H9 (cell line): ENCODE measurements around the gene C3orf20. TPM values are rescaled to one million over a fixed set of nuclear protein-coding genes. Genes with fewer than 3 reads are reported as not detected.

Experiments
- DNase-seq: peaks from one replicate; pipeline ENCODE4 v3.0.0-alpha.2; 2017
- H2AFZ ChIP-seq: one replicate; pipeline ENCODE4 v1.6.1; 2013; ENCODE audit warnings: mild to moderate bottlenecking, low read length, control low read depth, moderate library complexity
- H2AK5ac ChIP-seq: 2 replicates; pipeline ENCODE4 v1.6.1; 2013; ENCODE audit warnings: low read length, control low read depth, mixed read lengths; ENCODE audit not compliant: insufficient read length
- H2BK120ac ChIP-seq: one replicate; pipeline ENCODE4 v1.6.1; 2013; ENCODE audit warnings: low read depth, mild to moderate bottlenecking, low read length, control low read depth, inconsistent platforms; ENCODE audit not compliant: poor library complexity, severe bottlenecking
- H2BK12ac ChIP-seq: 2 replicates; pipeline ENCODE4 v1.6.1; 2013; ENCODE audit warnings: low read length, control low read depth, mixed read lengths, low read depth; ENCODE audit not compliant: insufficient read length
- H2BK15ac ChIP-seq: 2 replicates; pipeline ENCODE4 v1.6.1; 2013; ENCODE audit warnings: low read depth, low read length, control low read depth
- H2BK20ac ChIP-seq: one replicate; pipeline ENCODE4 v1.6.1; 2013; ENCODE audit warnings: low read depth, mild to moderate bottlenecking, low read length, control low read depth, inconsistent platforms; ENCODE audit not compliant: poor library complexity, severe bottlenecking
- H2BK5ac ChIP-seq: 2 replicates; pipeline ENCODE4 v1.6.1; 2013; ENCODE audit warnings: low read length, control low read depth, mixed read lengths; ENCODE audit not compliant: insufficient read length
- H3K14ac ChIP-seq: 2 replicates; pipeline ENCODE4 v1.6.1; 2013; ENCODE audit warnings: low read length, control low read depth; ENCODE audit not compliant: insufficient read depth
- H3K18ac ChIP-seq: 2 replicates; pipeline ENCODE4 v1.6.1; 2013; ENCODE audit warnings: low read depth, mild to moderate bottlenecking, mixed read lengths, low read length, control low read depth; ENCODE audit not compliant: insufficient read length
- H3K23ac ChIP-seq: 2 replicates; pipeline ENCODE4 v1.6.1; 2013; ENCODE audit warnings: low read length, control low read depth, mixed read lengths, low read depth; ENCODE audit not compliant: insufficient read length
- H3K23me2 ChIP-seq: 2 replicates; pipeline ENCODE4 v1.6.1; 2013; ENCODE audit warnings: low read depth, mild to moderate bottlenecking, mixed read lengths, low read length, control low read depth; ENCODE audit not compliant: insufficient read length, poor library complexity, severe bottlenecking
- H3K27ac ChIP-seq: 2 replicates; pipeline ENCODE4 v1.5.1; 2013; ENCODE audit warnings: low read length, control low read depth, mixed read lengths, low read depth; ENCODE audit not compliant: insufficient read length
- H3K27me3 ChIP-seq: 2 replicates; pipeline ENCODE4 v1.6.1; 2013; ENCODE audit warnings: low read length, control low read depth, inconsistent platforms; ENCODE audit not compliant: insufficient read depth
- H3K4ac ChIP-seq: 2 replicates; pipeline ENCODE4 v1.6.1; 2013; ENCODE audit warnings: low read depth, mild to moderate bottlenecking, control low read depth, inconsistent platforms, low read length, moderate library complexity
- H3K4me1 ChIP-seq: 2 replicates; pipeline ENCODE4 v1.6.1; 2013; ENCODE audit warnings: low read length, control low read depth, inconsistent platforms; ENCODE audit not compliant: insufficient read depth
- H3K4me2 ChIP-seq: 2 replicates; pipeline ENCODE4 v1.6.1; 2013; ENCODE audit warnings: low read length, control low read depth, mixed read lengths; ENCODE audit not compliant: insufficient read length, insufficient read depth
- H3K56ac ChIP-seq: 2 replicates; pipeline ENCODE4 v1.6.1; 2013; ENCODE audit warnings: low read depth, mild to moderate bottlenecking, mixed read lengths, low read length, control low read depth; ENCODE audit not compliant: insufficient read length
- H3K79me1 ChIP-seq: 2 replicates; pipeline ENCODE4 v1.6.1; 2013; ENCODE audit warnings: low read depth, mild to moderate bottlenecking, moderate library complexity, low read length, control low read depth, inconsistent platforms; ENCODE audit not compliant: insufficient read depth, poor library complexity, severe bottlenecking
- H3K79me2 ChIP-seq: 2 replicates; pipeline ENCODE4 v1.6.1; 2013; ENCODE audit warnings: low read length, control low read depth, inconsistent platforms; ENCODE audit not compliant: insufficient read depth
- H3K9ac ChIP-seq: 2 replicates; pipeline ENCODE4 v1.6.1; 2013; ENCODE audit warnings: low read length, control low read depth, mixed read lengths; ENCODE audit not compliant: insufficient read length; ENCODE audit errors: extremely low read depth
- H3K9me3 ChIP-seq: one replicate; pipeline ENCODE4 v1.6.1; 2013; ENCODE audit warnings: low read depth, low read length, inconsistent platforms; ENCODE audit not compliant: control insufficient read depth
- H3T11ph ChIP-seq: one replicate; pipeline ENCODE4 v1.6.1; 2013; ENCODE audit warnings: mild to moderate bottlenecking, low read length, control low read depth, inconsistent platforms
- H4K20me1 ChIP-seq: one replicate; pipeline ENCODE4 v1.6.1; 2013; ENCODE audit not compliant: control insufficient read depth, insufficient read length, insufficient read depth
- H4K5ac ChIP-seq: 2 replicates; pipeline ENCODE4 v1.6.1; 2013; ENCODE audit warnings: low read depth, mild to moderate bottlenecking, mixed read lengths, low read length, control low read depth; ENCODE audit not compliant: insufficient read length
- H4K8ac ChIP-seq: replicated peaks from 2 replicates; pipeline ENCODE4 v1.6.1; 2013; ENCODE audit warnings: low read length, control low read depth, mixed read lengths, low read depth; ENCODE audit not compliant: insufficient read length
- H4K91ac ChIP-seq: 2 replicates; pipeline ENCODE4 v1.6.1; 2013; ENCODE audit warnings: low read depth, mild to moderate bottlenecking, moderate library complexity, mixed read lengths, low read length, control low read depth; ENCODE audit not compliant: insufficient read length
- H3K27ac Mint-ChIP-seq, 3 experiments: 2 replicates in 2 of 3; 3 replicates in 1 of 3; pipeline ENCODE4 v1.8.0; 2020 to 2021; ENCODE audit warnings: mixed read lengths in 3 of 3, mild to moderate bottlenecking in 1 of 3, moderate library complexity in 1 of 3
- H3K27me3 Mint-ChIP-seq: 2 replicates; pipeline ENCODE4 v1.8.0; 2021; ENCODE audit warnings: low read depth, mild to moderate bottlenecking, moderate library complexity, mixed read lengths
- H3K36me3 Mint-ChIP-seq, 3 experiments: 2 replicates in 2 of 3; 3 replicates in 1 of 3; pipeline ENCODE4 v1.8.0; 2020 to 2021; ENCODE audit warnings: low read depth in 3 of 3, mixed read lengths in 3 of 3; ENCODE audit not compliant: insufficient read depth in 1 of 3
- H3K4me1 Mint-ChIP-seq, 2 experiments: 2 replicates each; pipeline ENCODE4 v1.8.0; 2020; ENCODE audit warnings: mixed read lengths in 2 of 2
- H3K4me3 Mint-ChIP-seq, 2 experiments: 2 replicates in 1 of 2; 3 replicates in 1 of 2; pipeline ENCODE4 v1.8.0; 2020 to 2021; ENCODE audit warnings: mild to moderate bottlenecking in 2 of 2, mixed read lengths in 2 of 2, moderate library complexity in 1 of 2
- H3K9me3 Mint-ChIP-seq, 2 experiments: 2 replicates in 1 of 2; 3 replicates in 1 of 2; pipeline ENCODE4 v1.8.0; 2020; ENCODE audit warnings: mild to moderate bottlenecking in 2 of 2, mixed read lengths in 2 of 2, moderate library complexity in 1 of 2
- WGBS: extraction: QIAGEN DNeasy Blood & Tissue Kit; methylation state at CpG from one replicate; pipeline ENCODE4 v1.1.7; 2013; ENCODE audit warnings: missing lambda C conversion rate, low lambda C conversion rate, mixed read lengths; ENCODE audit not compliant: insufficient read length; ENCODE audit errors: extremely low coverage; 5-methylcytosine and 5-hydroxymethylcytosine counted together
- total RNA-seq: library from RNA; stranded (reverse); gene quantifications from 2 replicates; pipeline ENCODE4 v1.2.1, GENCODE V29; 2021
- TF ChIP-seq, protein P1 (sequence below): fragments of 200-600 bp; sonication (generic); conservative IDR thresholded peaks from 3 replicates; pipeline ENCODE4 v1.8.0; 2021; ENCODE audit warnings: antibody characterized with exemption, mild to moderate bottlenecking

C3orf20 gene
- total RNA-seq, 1 experiment from 2014 or later, result not detected

- no peak overlapping the region for H3K4me2 ChIP-seq
- H3K4me1 Mint-ChIP-seq, result peaks cover 15 to 26% of the 10 kb centered on the region in 2 experiments
These were observed 141.4 kb downstream of the C3orf20 start for GRCh38 chr3:14816359-14816758.

More at GRCh38 chr3:14816359-14816758, 141.4 kb downstream of the C3orf20 start:
- H3K14ac ChIP-seq, result no peak overlapping the region
- no peak overlapping the region for H3K18ac ChIP-seq
- no peaks in the 10 kb centered on the region; the same call in 1 of the 2 replicates for H3K4me1 ChIP-seq
- no peak overlapping the region for H2BK15ac ChIP-seq
- H3K9me3 ChIP-seq, result no peaks in the 10 kb centered on the region
- no peak overlapping the region for H2BK20ac ChIP-seq
- no peak overlapping the region for H3T11ph ChIP-seq
- Mint-ChIP-seq H3K36me3 (peaks cover 6 to 16% (median 10%) of the 10 kb centered on the region in 3 experiments; a peak in 6 of 7 replicates), H3K4me3 (no peak overlapping the region), H3K9me3 (no peaks in the 10 kb centered on the region), H3K27ac (no peak overlapping the region), H3K27me3 (peaks cover 34% of the 10 kb centered on the region)
- H3K23me2 ChIP-seq, result no peaks in the 10 kb centered on the region
- TF ChIP-seq, protein P1, sequence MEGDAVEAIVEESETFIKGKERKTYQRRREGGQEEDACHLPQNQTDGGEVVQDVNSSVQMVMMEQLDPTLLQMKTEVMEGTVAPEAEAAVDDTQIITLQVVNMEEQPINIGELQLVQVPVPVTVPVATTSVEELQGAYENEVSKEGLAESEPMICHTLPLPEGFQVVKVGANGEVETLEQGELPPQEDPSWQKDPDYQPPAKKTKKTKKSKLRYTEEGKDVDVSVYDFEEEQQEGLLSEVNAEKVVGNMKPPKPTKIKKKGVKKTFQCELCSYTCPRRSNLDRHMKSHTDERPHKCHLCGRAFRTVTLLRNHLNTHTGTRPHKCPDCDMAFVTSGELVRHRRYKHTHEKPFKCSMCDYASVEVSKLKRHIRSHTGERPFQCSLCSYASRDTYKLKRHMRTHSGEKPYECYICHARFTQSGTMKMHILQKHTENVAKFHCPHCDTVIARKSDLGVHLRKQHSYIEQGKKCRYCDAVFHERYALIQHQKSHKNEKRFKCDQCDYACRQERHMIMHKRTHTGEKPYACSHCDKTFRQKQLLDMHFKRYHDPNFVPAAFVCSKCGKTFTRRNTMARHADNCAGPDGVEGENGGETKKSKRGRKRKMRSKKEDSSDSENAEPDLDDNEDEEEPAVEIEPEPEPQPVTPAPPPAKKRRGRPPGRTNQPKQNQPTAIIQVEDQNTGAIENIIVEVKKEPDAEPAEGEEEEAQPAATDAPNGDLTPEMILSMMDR, result no peak
- no peak overlapping the region for H3K9ac ChIP-seq
- H3K4ac ChIP-seq, result no peak overlapping the region
- H2BK12ac ChIP-seq, result no peak overlapping the region
- DNase-seq, result no peak
- H4K20me1 ChIP-seq, result no peaks in the 10 kb centered on the region
- H3K27me3 ChIP-seq, result peaks cover 2% of the 10 kb centered on the region; the same call in 1 of the 2 replicates
- H2AK5ac ChIP-seq, result no peak overlapping the region
- no CpG with 5 or more reads among the region's 3 CpGs for WGBS
- no peak overlapping the region for H3K56ac ChIP-seq
- H4K91ac ChIP-seq, result no peak overlapping the region
- H3K79me1 ChIP-seq, result no peaks in the 10 kb centered on the region
- H4K5ac ChIP-seq, result no peak overlapping the region
- H4K8ac ChIP-seq, result no peak overlapping the region
- H2AFZ ChIP-seq, result no peak overlapping the region
- no peak overlapping the region for H3K23ac ChIP-seq
- no peak overlapping the region for H2BK120ac ChIP-seq
- no peaks in the 10 kb centered on the region for H3K79me2 ChIP-seq
- H2BK5ac ChIP-seq, result no peak overlapping the region
- no peak overlapping the region for H3K27ac ChIP-seq
